ENCODE measurements around the gene PLXDC1. TPM values are rescaled to one million over a fixed set of nuclear protein-coding genes. Genes with fewer than 3 reads are reported as not detected.

PLXDC1 gene
- total and polyA plus RNA-seq, 2 of the 8 experiments (the other 6 are each of a cell fraction or from before 2014, with no cell fraction given): 4.1 to 14.6 TPM

DNA sequence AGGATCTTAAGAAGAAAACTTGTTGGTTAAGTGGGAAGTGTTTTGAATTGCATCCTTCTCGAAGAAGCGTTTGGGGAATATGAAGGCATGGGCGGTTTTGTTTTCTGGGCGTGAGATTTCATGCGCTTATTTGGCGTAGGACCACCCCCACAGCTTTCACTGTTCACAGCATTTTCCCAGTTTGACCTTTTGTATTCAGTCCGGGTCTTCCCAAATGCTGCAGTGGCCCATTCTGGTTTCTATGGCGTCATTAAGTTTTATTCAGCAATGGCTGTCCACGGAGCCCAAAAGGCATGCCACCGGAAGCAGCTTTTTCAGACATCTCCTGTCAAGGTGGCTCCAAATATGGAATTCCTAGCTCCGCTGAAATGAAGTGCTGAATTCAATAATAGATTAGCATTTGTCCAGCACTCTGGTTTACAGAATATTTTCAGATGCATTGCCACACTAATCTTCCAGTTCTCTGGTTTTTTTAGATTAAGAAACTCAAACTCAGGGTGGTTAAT lies 93.7 kb downstream of the PLXDC1 start (continued):
- TF ChIP-seq, protein P1, sequence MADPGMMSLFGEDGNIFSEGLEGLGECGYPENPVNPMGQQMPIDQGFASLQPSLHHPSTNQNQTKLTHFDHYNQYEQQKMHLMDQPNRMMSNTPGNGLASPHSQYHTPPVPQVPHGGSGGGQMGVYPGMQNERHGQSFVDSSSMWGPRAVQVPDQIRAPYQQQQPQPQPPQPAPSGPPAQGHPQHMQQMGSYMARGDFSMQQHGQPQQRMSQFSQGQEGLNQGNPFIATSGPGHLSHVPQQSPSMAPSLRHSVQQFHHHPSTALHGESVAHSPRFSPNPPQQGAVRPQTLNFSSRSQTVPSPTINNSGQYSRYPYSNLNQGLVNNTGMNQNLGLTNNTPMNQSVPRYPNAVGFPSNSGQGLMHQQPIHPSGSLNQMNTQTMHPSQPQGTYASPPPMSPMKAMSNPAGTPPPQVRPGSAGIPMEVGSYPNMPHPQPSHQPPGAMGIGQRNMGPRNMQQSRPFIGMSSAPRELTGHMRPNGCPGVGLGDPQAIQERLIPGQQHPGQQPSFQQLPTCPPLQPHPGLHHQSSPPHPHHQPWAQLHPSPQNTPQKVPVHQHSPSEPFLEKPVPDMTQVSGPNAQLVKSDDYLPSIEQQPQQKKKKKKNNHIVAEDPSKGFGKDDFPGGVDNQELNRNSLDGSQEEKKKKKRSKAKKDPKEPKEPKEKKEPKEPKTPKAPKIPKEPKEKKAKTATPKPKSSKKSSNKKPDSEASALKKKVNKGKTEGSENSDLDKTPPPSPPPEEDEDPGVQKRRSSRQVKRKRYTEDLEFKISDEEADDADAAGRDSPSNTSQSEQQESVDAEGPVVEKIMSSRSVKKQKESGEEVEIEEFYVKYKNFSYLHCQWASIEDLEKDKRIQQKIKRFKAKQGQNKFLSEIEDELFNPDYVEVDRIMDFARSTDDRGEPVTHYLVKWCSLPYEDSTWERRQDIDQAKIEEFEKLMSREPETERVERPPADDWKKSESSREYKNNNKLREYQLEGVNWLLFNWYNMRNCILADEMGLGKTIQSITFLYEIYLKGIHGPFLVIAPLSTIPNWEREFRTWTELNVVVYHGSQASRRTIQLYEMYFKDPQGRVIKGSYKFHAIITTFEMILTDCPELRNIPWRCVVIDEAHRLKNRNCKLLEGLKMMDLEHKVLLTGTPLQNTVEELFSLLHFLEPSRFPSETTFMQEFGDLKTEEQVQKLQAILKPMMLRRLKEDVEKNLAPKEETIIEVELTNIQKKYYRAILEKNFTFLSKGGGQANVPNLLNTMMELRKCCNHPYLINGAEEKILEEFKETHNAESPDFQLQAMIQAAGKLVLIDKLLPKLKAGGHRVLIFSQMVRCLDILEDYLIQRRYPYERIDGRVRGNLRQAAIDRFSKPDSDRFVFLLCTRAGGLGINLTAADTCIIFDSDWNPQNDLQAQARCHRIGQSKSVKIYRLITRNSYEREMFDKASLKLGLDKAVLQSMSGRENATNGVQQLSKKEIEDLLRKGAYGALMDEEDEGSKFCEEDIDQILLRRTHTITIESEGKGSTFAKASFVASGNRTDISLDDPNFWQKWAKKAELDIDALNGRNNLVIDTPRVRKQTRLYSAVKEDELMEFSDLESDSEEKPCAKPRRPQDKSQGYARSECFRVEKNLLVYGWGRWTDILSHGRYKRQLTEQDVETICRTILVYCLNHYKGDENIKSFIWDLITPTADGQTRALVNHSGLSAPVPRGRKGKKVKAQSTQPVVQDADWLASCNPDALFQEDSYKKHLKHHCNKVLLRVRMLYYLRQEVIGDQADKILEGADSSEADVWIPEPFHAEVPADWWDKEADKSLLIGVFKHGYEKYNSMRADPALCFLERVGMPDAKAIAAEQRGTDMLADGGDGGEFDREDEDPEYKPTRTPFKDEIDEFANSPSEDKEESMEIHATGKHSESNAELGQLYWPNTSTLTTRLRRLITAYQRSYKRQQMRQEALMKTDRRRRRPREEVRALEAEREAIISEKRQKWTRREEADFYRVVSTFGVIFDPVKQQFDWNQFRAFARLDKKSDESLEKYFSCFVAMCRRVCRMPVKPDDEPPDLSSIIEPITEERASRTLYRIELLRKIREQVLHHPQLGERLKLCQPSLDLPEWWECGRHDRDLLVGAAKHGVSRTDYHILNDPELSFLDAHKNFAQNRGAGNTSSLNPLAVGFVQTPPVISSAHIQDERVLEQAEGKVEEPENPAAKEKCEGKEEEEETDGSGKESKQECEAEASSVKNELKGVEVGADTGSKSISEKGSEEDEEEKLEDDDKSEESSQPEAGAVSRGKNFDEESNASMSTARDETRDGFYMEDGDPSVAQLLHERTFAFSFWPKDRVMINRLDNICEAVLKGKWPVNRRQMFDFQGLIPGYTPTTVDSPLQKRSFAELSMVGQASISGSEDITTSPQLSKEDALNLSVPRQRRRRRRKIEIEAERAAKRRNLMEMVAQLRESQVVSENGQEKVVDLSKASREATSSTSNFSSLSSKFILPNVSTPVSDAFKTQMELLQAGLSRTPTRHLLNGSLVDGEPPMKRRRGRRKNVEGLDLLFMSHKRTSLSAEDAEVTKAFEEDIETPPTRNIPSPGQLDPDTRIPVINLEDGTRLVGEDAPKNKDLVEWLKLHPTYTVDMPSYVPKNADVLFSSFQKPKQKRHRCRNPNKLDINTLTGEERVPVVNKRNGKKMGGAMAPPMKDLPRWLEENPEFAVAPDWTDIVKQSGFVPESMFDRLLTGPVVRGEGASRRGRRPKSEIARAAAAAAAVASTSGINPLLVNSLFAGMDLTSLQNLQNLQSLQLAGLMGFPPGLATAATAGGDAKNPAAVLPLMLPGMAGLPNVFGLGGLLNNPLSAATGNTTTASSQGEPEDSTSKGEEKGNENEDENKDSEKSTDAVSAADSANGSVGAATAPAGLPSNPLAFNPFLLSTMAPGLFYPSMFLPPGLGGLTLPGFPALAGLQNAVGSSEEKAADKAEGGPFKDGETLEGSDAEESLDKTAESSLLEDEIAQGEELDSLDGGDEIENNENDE (IDR thresholded peaks at IDR 0.05; ENCODE audit: insufficient replicate concordance, low read length): no peak
- TF ChIP-seq CBX8 (IDR thresholded peaks at IDR 0.05; ENCODE audit: borderline replicate concordance, low read depth, low read length) (no peak), GTF2F1 (IDR thresholded peaks at IDR 0.05; ENCODE audit: borderline replicate concordance, low read depth, low read length) (no peak), BCL11A (IDR thresholded peaks at IDR 0.05; ENCODE audit: low read depth in 2 of 2, low read length in 2 of 2) (no peak), SIRT6 (IDR thresholded peaks at IDR 0.05; ENCODE audit: low read length) (no peak), SAP30 (IDR thresholded peaks at IDR 0.05; ENCODE audit: insufficient read depth, insufficient replicate concordance, low read length) (no peak), PHF8 (conservative IDR thresholded peaks at IDR 0.05; ENCODE audit: low read depth, low read length) (no peak)

All from H1 (cell line).